ENCODE results near the gene RBM15B.
"Not testable (repeated sequence)": the region's sequence is repeated elsewhere in the genome, so short reads cannot be mapped to it uniquely, and the experiment has no call there.

RBM15B gene

DNA sequence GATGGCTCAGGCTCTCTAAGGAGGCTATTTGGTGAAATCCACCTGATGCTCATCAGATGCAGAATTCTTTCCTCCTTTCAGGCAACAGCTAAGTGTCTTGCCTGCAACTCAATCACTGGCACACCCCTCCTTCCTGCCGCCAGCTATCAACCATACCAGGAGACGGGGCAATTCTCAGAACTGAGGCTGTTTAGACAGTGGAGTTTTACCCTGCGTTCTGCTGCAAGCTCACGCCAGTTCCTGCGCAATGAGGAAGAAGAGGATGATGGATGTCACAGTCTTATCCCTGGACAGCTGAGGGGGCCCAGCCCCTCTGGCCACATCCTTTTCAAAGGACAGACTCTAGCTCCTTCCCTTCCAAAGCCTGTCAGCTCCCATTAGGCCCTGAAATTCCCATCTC lies 13.0 kb upstream of the RBM15B start:
- DNase-seq (ENCODE audit: low read depth in 2 of 2), result no peak

DNA sequence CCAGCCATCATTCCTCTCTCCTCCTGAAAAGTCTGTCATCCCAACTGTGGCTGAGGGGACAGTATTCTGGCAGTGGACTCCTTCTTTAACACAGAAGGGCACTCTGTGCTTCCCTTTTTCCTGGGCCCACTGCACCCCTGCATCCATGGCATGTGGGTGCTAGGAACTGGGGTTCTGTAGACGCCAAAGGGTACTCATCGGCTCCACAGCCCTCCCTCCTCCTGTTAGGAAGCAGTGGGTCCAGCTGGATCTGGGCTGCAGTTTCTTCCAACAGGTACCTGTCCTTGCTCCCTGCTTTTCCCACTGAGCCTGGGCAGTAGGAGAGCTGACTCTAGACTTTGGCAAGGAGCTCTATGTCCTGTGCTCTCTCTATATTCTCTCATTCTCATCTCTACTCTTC lies 12.4 kb upstream of the RBM15B start:
- no peak for DNase-seq (ENCODE audit: low read depth in 2 of 2)

DNA sequence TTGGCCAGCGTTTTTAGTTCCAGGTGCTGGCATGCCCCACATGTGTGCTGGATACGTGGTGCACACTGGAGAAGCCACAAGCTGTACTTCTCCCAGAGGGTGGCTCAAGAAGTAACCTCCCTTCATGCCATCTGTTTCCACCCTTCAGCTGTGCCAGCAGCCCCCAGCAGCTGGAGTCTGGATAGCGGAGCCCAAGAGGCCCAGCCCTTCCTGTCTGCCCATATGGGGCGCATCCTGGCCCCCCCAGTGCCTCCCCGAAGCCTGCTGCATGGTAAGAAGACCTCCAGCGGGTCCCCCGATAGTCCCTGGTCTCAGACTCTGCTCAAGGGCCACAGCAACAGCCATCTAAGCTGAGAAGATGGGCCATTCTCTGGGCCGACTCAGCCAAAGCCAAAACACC lies 11.8 kb upstream of the RBM15B start:
- no peak for DNase-seq (ENCODE audit: low read depth in 2 of 2)

DNA sequence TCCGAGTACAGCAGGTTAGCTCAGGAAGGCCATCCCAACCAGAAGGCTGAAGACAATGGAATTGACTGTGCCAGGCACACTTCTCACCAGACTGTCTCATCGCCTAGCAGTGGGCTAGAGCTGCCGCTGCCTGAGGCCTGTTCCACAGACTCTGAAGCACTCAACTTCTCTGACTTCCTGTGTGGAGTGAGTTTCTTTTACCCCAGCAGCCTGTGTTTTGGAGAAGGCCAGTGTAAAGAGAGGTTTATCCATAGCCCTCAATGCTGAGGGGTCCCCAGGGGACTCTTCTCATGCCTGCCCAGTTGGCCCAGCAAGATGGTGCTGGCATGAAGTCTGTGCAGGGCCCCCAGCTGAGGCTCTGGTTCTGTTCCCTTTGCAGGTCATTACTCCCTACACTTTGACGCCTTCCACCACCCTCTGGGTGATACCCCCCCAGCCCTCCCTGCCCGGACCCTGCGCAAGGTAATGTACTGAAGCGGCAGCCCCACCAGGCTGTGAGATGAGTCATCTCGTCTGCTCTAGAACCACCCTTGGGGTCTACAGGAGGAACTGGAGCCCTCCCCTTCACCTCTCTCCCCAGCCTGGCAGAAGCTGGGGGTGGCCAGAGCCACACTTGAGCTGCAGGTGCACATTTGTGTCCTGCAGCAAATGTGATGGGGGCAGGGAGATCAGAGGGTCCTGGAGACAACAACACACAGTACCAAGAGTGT lies 11.2 kb upstream of the RBM15B start:
- no peak for DNase-seq (ENCODE audit: low read depth in 2 of 2)

DNA sequence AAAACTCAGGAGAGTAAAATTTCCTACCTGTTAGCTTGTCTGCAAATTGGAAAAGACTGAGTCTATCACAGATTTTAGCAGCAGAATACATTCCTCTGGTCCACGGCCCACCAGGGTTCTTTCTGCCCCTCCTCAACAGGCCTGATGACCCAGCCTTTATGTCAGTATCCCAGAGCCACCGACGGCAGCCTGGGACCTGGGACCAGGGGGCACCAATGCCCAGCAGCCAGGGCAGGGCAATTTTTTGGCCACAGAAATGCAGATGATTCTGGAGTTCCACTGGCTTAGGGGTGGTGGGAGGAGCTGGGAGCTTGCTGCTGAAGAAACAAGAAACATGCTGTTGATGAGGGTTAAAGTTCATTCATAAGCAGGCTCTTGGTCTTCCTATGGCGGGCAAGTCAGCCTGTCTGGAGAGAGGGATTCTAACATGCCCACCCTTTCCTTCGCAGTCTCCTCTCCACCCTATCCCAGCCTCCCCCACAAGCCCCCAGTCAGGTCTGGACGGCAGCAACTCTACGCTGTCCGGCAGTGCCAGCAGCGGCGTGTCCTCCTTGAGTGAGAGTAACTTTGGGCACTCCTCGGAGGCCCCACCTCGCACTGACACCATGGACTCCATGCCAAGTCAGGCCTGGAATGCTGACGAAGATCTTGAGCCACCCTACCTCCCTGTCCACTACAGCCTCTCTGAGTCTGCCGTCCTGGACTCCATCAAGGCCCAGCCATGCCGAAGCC lies 10.3 kb upstream of the RBM15B start:
- no peak for DNase-seq (ENCODE audit: low read depth in 2 of 2)

DNA sequence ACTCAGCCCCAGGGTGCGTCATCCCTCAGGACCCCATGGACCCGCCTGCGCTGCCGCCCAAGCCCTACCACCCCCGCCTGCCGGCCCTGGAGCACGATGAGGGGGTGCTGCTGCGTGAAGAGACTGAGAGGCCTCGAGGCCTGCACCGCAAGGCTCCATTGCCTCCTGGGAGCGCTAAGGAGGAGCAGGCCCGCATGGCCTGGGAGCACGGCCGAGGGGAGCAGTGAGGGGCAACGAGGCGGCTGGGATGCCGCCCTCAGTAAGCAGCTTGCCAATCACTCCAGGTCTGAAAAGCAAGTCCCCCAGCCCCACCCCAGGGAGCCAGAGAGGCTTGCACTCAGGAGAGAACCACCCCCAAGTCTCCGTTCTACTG lies 9.8 kb upstream of the RBM15B start:
- no peak for DNase-seq (ENCODE audit: low read depth in 2 of 2)

DNA sequence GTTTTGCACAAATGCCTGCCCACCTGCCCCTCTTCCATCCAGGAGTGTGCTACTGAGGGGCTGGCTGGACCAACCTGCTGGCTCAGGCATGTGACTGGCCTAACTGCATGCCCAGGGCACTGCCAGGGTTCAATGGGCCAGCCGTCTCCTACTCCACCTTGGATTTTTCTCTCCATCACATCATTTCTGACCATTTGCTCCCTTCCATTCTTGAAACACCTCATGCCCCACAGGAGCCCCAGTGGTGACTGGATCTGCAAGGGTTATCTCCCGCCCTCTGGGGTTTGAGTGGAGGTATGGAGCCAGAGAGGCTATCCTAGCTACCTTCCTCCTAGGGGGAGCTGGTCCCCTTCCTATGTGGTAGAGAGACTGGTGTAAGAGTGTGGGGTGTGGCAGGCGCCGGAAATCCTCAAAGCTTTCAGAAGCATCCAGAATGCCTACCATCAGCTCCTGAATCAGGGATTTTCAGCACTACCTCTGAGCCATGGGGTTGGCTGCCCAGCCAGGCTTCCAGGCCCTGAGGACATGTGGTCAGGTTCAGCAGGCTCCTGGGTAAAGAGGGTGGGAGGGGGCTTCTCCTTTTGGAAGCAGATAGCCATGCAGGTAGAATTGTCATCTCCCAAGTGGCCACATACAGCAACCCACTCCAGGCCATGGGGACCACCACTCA lies 8.9 kb upstream of the RBM15B start:
- DNase-seq (ENCODE audit: low read depth in 2 of 2), result no peak

DNA sequence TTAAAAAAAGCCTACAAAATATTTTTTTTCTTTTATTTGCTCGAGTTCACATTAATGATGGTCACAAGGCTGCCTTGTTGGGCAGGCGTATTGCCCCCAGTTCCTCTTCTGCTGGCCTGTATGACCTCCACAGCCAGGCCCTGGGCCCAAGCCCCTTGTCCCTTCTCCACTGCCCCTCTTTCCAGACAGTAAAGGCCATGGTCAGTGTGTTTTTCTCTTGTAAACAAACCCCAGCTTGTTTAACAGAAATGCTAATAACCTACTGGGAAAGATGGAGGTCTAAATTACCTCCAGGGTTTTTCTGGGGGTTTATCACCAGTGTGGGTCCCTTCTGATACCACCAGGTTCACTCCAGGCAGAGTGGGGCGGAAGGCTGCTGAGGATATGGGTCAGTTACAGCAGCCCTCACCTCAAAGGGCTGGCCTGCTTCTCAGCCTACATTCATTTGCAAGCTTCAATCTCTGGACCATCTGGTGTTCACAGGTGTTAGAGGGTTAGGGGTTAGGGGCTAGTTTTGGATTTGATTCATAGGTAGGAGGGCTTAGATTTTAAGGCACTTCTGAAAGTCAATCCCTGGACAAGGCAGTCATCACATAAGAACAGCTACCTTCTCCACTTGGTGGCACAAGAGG lies 8.0 kb upstream of the RBM15B start:
- no peak for DNase-seq (ENCODE audit: low read depth in 2 of 2)

DNA sequence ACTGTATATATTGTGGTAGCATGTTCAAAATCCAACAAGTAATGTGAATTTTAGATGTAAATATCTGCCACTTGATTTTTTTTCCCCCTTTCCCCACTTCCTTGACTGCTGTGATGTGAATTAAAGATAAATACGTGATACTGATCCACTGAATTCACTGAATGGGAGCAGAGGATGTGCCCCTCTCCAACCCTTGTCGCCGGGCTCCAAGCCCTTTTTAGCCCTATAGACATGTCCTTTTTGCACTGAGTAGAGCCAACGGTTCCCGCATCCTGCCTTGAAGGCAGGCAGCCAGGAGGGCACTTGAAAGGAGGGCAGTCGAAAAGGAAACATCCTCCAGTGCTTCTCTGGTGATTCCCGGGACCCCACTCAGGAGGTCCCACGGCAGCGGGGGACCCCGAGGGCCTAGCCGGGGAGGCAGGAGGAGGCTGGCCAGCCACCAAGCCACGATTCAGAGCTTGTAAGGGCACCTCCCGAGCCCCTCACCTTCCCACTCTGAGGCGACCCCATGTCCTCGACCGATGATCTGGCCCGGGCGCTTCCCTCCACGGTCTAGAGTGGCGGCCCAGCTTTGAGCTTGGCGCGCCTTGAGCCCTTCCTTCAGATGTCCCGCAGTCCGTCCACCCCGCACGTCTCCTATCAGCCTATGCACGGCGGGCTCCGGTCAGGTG lies 6.9 kb upstream of the RBM15B start:
- no peak for DNase-seq (ENCODE audit: low read depth in 2 of 2)

DNA sequence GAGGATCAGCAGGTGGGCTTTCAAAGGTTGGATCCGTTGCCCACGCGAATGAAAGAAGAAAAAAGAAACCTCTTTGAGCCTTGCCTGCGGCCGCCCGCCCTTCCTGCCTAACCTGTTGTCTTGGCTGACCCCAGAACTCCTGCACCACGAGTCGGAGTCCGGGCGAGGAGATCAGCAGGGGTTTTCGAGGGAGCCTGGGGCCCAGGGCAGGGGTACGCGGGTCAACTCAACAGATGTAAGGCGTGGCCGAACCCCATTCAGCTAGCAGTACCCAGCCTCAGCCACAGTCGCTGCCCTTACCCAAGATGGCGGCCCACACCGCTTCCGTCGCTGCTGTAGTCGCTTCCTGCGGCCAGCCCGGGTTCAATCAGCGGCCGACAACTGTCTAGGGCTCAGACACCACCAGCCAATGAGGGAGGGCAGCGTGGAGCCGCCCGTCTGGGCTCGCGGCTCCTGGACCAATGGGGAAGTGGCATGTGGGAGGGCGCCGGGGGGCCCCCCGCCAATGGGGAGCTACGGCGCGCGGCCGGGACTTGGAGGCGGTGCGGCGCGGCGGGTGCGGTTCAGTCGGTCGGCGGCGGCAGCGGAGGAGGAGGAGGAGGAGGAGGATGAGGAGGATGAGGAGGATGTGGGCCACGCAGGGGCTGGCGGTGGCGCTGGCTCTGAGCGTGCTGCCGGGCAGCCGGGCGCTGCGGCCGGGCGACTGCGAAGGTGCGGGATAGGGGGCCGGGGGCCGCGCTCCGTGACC lies 6.2 kb upstream of the RBM15B start, which contains the start of gene MANF:
TSS of gene MANF (plus strand) at position 566 of the 748 bp plus-strand sequence. CDS start at position 618, 52 bp downstream.
- DNase-seq (ENCODE audit: low read depth in 2 of 2), result peak; percentile 93 to 98

DNA sequence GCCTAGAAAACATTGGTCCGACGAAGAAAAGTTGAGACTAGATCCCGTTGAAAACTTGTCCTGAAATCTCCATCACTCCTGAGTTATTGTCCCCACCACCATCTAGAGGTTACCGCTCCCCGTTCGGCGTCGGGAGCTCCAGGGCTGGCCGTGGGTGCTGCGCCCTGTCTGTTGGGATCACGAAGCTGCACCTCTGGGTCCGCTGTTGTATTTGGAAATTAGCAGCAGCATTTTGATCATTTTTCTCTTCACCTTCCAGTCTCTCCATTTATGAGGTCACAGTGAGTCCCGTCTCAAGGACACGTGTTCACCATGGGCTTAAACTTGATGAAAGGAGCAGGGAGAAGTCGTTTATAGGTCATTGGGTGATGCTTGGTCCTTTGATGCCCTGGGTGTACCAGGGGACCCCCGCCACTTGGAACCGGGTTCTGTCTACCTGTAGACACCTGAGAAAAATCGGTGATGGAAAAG lies 5.4 kb upstream of the RBM15B start:
- DNase-seq (ENCODE audit: low read depth in 2 of 2), result no peak

DNA sequence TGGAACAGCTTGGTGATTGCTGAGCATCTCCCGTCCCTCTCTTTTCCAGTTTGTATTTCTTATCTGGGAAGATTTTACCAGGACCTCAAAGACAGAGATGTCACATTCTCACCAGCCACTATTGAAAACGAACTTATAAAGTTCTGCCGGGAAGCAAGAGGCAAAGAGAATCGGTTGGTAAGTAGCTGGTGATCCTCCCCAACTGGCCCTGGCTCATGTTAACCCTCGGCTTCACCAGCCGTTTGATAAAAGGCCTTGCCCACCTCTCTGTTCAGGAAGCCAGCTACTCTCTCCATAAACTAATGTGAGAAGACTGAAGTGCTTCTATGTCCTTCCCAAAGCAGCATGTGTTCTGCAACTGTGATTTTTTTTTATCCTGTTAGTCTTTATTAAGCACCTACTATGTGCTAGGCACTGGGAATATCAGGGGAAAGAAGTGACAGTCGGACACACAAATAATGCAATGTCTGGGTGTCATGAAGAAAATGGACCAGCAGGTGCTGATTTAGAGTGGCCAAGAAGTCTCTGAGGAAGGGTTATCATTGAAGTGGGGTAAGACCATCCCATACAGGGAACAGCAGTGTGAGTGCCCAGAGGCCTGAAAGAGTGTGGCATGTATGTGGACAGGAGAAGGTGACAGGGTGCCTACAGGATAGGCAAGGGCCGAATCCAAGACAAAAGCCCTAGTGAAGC lies 4.8 kb upstream of the RBM15B start:
- no peak for DNase-seq (ENCODE audit: low read depth in 2 of 2)

DNA sequence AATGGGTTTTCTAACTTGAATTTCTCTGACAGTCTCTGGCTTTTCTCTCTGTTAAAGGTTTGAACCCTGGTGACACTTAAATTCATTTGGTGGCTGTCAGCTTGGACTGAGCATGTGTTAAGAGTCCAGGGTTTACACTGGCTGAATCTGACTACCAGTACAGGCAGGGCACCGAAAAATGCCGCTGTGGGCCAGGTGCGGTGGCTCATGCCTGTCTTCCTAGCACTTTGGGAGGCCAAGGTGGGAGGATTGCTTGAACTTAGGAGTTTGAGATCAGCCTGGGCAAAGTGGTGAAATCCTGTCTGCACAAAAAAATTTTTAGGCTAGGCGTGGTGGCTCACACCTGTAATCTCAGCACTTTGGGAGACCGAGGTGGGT lies 4.2 kb upstream of the RBM15B start:
- DNase-seq (ENCODE audit: low read depth in 2 of 2), result no peak

DNA sequence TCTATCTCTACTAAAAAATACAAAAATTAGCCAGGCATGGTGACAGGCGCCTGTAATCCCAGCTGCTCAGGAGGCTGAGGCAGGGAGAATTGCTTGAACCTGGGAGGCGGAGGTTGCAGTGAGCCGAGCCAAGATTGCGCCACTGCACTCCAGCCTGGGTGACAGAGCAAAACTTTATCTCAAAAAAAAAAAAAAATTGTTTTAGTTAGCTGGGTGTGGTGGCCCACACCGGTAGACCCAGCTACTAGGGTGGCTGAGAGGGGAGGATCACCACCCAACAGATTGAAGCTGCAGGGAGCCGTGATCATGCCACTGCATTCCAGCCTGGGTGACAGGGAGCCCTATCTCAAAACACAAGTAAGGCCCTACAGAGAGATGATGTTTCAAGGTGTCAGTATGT lies 3.8 kb upstream of the RBM15B start:
- DNase-seq (ENCODE audit: low read depth in 2 of 2), result not testable (repeated sequence)

DNA sequence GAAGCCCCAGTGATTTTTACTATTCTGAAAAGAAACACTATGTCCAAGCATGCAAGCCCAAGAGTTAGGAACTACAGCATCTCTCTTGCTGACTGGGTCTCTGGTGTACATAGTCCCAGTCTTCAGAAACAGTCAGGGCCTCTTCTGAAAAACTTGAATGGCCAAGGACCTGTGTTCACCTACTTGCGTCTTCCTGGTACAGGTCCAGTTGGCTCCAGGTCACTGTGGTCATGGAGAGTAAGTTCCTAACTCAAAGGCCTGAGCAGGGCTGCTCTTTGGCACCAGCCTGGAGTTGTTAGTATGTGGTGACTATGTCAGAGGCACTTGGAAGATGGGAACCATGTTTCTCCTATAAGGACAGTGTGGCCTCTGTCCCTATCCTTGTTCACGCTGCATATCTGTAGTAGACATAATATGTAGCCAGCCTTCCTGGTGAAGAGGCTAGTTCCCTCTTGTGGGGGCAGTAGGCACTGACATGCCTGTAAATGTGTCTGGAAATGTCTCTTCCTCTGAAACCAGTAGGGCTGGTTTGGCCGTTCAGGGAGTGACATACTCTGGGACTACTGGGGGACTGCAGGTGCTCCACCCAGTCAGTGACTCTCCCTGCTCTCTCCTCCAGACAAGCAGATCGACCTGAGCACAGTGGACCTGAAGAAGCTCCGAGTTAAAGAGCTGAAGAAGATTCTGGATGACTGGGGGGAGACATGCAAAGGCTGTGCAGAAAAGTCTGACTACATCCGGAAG lies 2.6 kb upstream of the RBM15B start:
- no peak for DNase-seq (ENCODE audit: low read depth in 2 of 2)

DNA sequence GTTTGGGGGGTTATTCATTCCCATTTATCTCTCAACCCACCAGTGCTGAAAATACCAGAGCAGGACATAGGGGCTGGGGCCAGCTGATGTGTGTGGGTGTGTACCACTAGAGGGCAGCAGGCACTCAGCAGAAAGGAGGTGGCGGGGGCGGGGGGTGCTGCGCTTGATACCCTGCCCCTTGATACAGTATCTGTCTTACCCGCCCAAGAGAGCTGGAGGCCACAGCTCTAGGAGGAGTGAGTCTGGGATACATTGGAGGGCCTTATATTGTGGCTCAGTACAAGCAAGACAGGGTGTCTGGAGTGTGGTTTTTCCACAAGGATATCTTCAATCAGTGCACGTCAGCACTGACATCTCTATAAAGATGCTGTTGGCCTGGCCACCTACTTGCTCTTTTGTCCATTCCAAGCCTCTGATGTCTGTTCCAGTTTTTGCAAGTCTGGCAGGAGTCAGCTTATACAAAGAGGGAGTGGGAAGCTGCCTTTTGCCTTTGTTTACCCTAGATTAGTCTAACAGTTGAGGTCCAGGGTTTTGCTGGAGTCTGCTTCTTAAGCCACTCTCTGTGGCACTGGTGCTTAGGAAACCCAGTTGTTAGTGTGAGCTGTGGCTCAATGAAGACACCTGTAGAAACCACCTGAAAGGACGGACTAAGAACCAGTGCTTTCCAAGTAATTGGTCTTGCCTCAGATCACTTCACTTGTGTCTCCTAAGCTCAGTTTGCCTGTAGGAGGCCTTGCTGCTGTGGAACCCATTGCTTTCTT lies 1.5 kb upstream of the RBM15B start:
- no peak for DNase-seq (ENCODE audit: low read depth in 2 of 2)

DNA sequence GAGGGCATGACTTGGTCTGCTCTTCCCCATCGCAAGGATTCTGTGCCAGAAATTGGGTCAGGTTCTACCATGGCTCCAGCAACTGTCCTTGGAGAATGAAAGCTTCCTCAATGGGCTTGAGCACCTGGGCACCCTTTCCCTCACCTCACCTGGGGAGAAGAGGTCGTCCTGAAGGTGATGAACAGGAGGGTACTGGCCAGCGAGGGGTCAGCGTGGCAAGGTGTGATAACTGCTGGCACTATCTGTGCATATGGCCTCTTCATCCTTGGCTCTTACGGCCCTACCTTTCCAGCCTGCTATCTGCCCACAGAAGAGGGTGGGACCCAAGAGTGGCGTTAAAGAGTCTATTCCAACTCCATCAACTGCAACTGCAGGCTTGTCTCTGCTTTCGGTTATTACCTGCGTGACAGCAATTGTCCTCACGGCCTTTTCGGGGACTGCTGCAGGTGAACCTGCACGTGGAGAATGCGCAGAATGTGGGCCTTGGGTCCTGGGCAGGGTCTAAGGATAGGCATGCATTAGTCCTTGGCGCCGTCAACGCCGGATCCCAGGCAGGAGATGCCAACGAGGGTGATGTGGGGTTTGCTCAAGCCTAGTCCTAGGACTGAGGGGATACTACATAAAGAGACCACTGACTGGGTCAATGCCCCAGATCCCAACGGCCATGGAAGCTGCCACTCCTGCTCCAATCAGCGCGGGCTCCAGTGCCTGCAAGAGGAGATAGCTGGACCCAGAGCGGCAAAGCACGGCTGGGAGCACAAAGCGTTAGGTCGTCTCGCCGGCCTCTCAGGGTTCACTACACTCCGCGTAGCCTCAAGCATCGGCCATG lies 625 bp upstream of the RBM15B start:
- no peak for DNase-seq (ENCODE audit: low read depth in 2 of 2)

Data from activated CD8-positive, alpha-beta memory T cell treated with anti-CD3 and anti-CD28 coated beads for 4 hours (primary cell).